ENCODE results near the gene NOSIP. TPM values are rescaled to one million over a fixed set of nuclear protein-coding genes. Genes with fewer than 3 reads are reported as not detected.

NOSIP gene
- total RNA-seq, 2 experiments from 2014 or later = 288 TPM

Other genes starting within 250 kb of the NOSIP start
- 100 to 1,000 TPM; 268 to 352 TPM for gene CD37, start 245.2 kb downstream of the NOSIP start, total RNA-seq
- not detected for gene TEAD2, start 218.1 kb downstream of the NOSIP start, total RNA-seq
- gene DKKL1, start 216.7 kb downstream of the NOSIP start, total RNA-seq = not detected
- under 1 TPM; 0.45 to 0.85 TPM for gene KASH5, start 192.3 kb downstream of the NOSIP start, total RNA-seq
- 1 to 10 TPM in 1 of 2 experiments, under 1 TPM in 1; 0.52 to 1.2 TPM for gene PTH2, start 157.1 kb downstream of the NOSIP start, total RNA-seq
- gene GFY, start 155.2 kb downstream of the NOSIP start, total RNA-seq = not detected
- under 1 TPM; 0.15 to 0.25 TPM for gene SLC17A7, start 139.0 kb downstream of the NOSIP start, total RNA-seq
- 100 to 1,000 TPM; 146 to 176 TPM for gene PIH1D1, start 128.7 kb downstream of the NOSIP start, total RNA-seq
- 10 to 100 TPM; 49.2 to 60.4 TPM for gene ALDH16A1, start 127.3 kb downstream of the NOSIP start, total RNA-seq
- 100 to 1,000 TPM; 348 to 355 TPM for gene FLT3LG, start 106.3 kb downstream of the NOSIP start, total RNA-seq
- gene RPL13A, start 92.9 kb downstream of the NOSIP start, total RNA-seq = 1,000 to 10,000 TPM; 2,327 to 2,349 TPM
- gene RPS11, start 84.1 kb downstream of the NOSIP start, total RNA-seq = 1,000 to 10,000 TPM; 1,996 to 2,084 TPM
- 10 to 100 TPM; 25.0 to 27.4 TPM for gene FCGRT, start 67.9 kb downstream of the NOSIP start, total RNA-seq
- 1 to 10 TPM; 4.2 TPM for gene RCN3, start 52.6 kb downstream of the NOSIP start, total RNA-seq
- 1 to 10 TPM; 1.1 TPM for gene PRRG2, start 760 bp upstream of the NOSIP start, total RNA-seq
- gene PRR12, start 10.6 kb upstream of the NOSIP start, total RNA-seq = 10 to 100 TPM; 41.5 to 45.9 TPM
- 1 to 10 TPM; 9.0 to 9.5 TPM for gene RRAS, start 59.6 kb upstream of the NOSIP start, total RNA-seq
- 10 to 100 TPM; 48.1 to 59.9 TPM for gene SCAF1, start 61.7 kb upstream of the NOSIP start, total RNA-seq
- gene IRF3, start 85.3 kb upstream of the NOSIP start, total RNA-seq = 100 to 1,000 TPM; 157 to 168 TPM
- 10 to 100 TPM; 73.9 to 80.7 TPM for gene BCL2L12, start 85.4 kb upstream of the NOSIP start, total RNA-seq
- 100 to 1,000 TPM; 125 to 130 TPM for gene PRMT1, start 96.7 kb upstream of the NOSIP start, total RNA-seq
- 1 to 10 TPM; 3.7 to 4.9 TPM for gene ADM5, start 109.0 kb upstream of the NOSIP start, total RNA-seq
- 1 to 10 TPM in 1 of 2 experiments, under 1 TPM in 1; 0.79 to 1.3 TPM for gene CPT1C, start 110.6 kb upstream of the NOSIP start, total RNA-seq
- gene TSKS, start 182.8 kb upstream of the NOSIP start, total RNA-seq = 1 to 10 TPM; 4.5 to 5.4 TPM
- 10 to 100 TPM; 77.2 to 87.9 TPM for gene AP2A1, start 186.4 kb upstream of the NOSIP start, total RNA-seq
- 10 to 100 TPM; 13.3 to 13.9 TPM for gene FUZ, start 232.7 kb upstream of the NOSIP start, total RNA-seq
- gene MED25, start 237.7 kb upstream of the NOSIP start, total RNA-seq = 10 to 100 TPM; 57.9 to 62.7 TPM

Measured in activated CD4-positive, alpha-beta T cell treated with anti-CD3 and anti-CD28 coated beads, Interleukin-2, amount 10 ng/mL, durations not matched to agents 7 days and 5 days (primary cell).